Ovary (tissue), 3 donors: ENCODE results near the gene NBPF11.
"Not testable (repeated sequence)": the region's sequence is repeated elsewhere in the genome, so short reads cannot be mapped to it uniquely, and the experiment has no call there.

Experiments
- CTCF ChIP-seq, 3 donors: fragments of 450-650 bp in 2 of 3; fragments of 200-600 bp in 1 of 3; IDR thresholded peaks; one replicate each; pipeline versions ENCODE4 v1.5.1 to v1.8.0; 2016 to 2022; ENCODE audit warnings: antibody characterized with exemption in 3 of 3, mild to moderate bottlenecking in 1 of 3
- EP300 ChIP-seq: sonication (generic); formaldehyde crosslinking; IDR thresholded peaks from one replicate; pipeline ENCODE4 v1.6.1; 2017; ENCODE audit warnings: antibody characterized with exemption
- POLR2A ChIP-seq: fragments of 450-650 bp; IDR thresholded peaks from one replicate; pipeline ENCODE4 v1.6.1; 2017; ENCODE audit warnings: antibody characterized with exemption, mild to moderate bottlenecking, moderate library complexity
- donor health status: DM: no; HTN: no; CAD: no.

GRCh38 chr1:148178682-148179081 is 26.6 kb upstream of the NBPF11 start:
- TF ChIP-seq CTCF (IDR thresholded peaks at IDR 0.05); EP300; POLR2A: not testable (repeated sequence)
